PC-9 (cell line): ENCODE measurements around the gene HSPA1A. TPM values are rescaled to one million over a fixed set of nuclear protein-coding genes. Genes with fewer than 3 reads are reported as not detected.

ENCODE experiments used
- BruUV-seq: library from RNA; stranded (reverse); fragments of 400-500 nt; replicated peaks from 2 replicates; lab custom pipeline; 2021; lab: Mats Ljungman, UMichigan
- CTCF ChIA-PET: fragments of 300-600 bp; sonication (Branson Sonifier 250); formaldehyde crosslinking; loops from one replicate; lab custom pipeline; 2022; ENCODE audit warnings: antibody characterized with exemption; lab: Charles Lee
- POLR2A ChIA-PET: fragments of 300-600 bp; sonication (Branson Sonifier 250); formaldehyde crosslinking; loops from one replicate; lab custom pipeline; 2022; ENCODE audit warnings: antibody characterized with exemption; ENCODE audit not compliant: unreplicated experiment; lab: Charles Lee
- DNase-seq, 2 experiments: peaks; one replicate each; pipeline versions ENCODE4 v3.0.0 to v3.0.0-alpha.2; 2015 to 2022; ENCODE audit warnings: mixed read lengths in 1 of 2
- H2AFZ ChIP-seq: fragments of 200-600 bp; sonication (generic); 2 replicates; pipeline ENCODE4 v1.8.1; 2017; ENCODE audit warnings: antibody characterized with exemption
- H3F3A ChIP-seq: fragments of 200-600 bp; sonication (generic); 2 replicates; pipeline ENCODE4 v1.8.1; 2017; ENCODE audit warnings: antibody characterized with exemption, mild to moderate bottlenecking, low read depth; ENCODE audit not compliant: insufficient read depth
- H3K27ac ChIP-seq: fragments of 200-600 bp; sonication (generic); 2 replicates; pipeline ENCODE4 v1.6.1; 2016; ENCODE audit warnings: mixed run types
- H3K27me3 ChIP-seq: fragments of 200-600 bp; sonication (generic); 2 replicates; pipeline ENCODE4 v1.6.1; 2016; ENCODE audit warnings: low read depth, mixed run types; ENCODE audit not compliant: insufficient read depth
- H3K36me3 ChIP-seq: fragments of 200-600 bp; sonication (generic); 2 replicates; pipeline ENCODE4 v1.6.1; 2016; ENCODE audit warnings: low read depth, mixed run types
- H3K4me1 ChIP-seq: fragments of 200-600 bp; sonication (generic); replicated peaks from 2 replicates; pipeline ENCODE4 v1.6.1; 2016; ENCODE audit warnings: mixed run types; ENCODE audit not compliant: insufficient read depth
- H3K4me2 ChIP-seq: fragments of 200-600 bp; sonication (generic); 2 replicates; pipeline ENCODE4 v1.6.1; 2017; ENCODE audit warnings: mixed run types
- H3K4me3 ChIP-seq: fragments of 200-600 bp; sonication (generic); 2 replicates; pipeline ENCODE4 v1.6.1; 2016; ENCODE audit warnings: mixed run types
- H3K79me2 ChIP-seq: fragments of 200-600 bp; sonication (generic); 2 replicates; pipeline ENCODE4 v1.6.1; 2017; ENCODE audit warnings: low read depth, mixed run types
- H3K9me2 ChIP-seq: fragments of 200-600 bp; sonication (generic); 2 replicates; pipeline ENCODE4 v1.8.1; 2017; ENCODE audit warnings: mild to moderate bottlenecking; ENCODE audit not compliant: insufficient read depth
- H3K9me3 ChIP-seq: fragments of 200-600 bp; sonication (generic); 2 replicates; pipeline ENCODE4 v1.8.1; 2016; ENCODE audit warnings: low read depth; ENCODE audit not compliant: insufficient read depth
- H4K20me1 ChIP-seq: fragments of 200-600 bp; sonication (generic); 2 replicates; pipeline ENCODE4 v1.8.1; 2017; ENCODE audit not compliant: insufficient read depth
- EZH2 ChIP-seq: fragments of 200-600 bp; sonication (generic); IDR thresholded peaks from 2 replicates; pipeline ENCODE4 v1.8.0; 2017; ENCODE audit warnings: antibody characterized with exemption, low read depth
- intact Hi-C: fragments of 100-400 bp; cut with micrococcal nuclease; formaldehyde crosslinking; loops from one replicate; pipeline ENCODE4 v1.10.0; 2022; ENCODE audit not compliant: unreplicated experiment
- total RNA-seq: library from RNA; stranded (reverse); gene quantifications from 2 replicates; pipeline ENCODE4 v1.2.3, GENCODE V29; 2021
- TF ChIP-seq, protein P1 (sequence below): fragments of 200-600 bp; sonication (generic); conservative IDR thresholded peaks from 2 replicates; pipeline ENCODE4 v1.6.1; 2017; ENCODE audit warnings: mixed run types, antibody characterized with exemption, mild to moderate bottlenecking, moderate library complexity

Gene HSPA1A
- total RNA-seq, 1 experiment from 2014 or later, result 385 TPM

GRCh38 chr6:31771992-31772358 is 43.4 kb upstream of the HSPA1A start:
- H3K9me2 ChIP-seq, result no peaks in the 10 kb centered on the region
- no TSS peak for BruUV-seq
- H3K9me3 ChIP-seq, result no peaks in the 10 kb centered on the region
- H3K27ac ChIP-seq, result no peak overlapping the region
- peaks cover 21% of the 10 kb centered on the region; the same call in 1 of the 2 replicates for H3F3A ChIP-seq
- no peak for DNase-seq
- H3K4me3 ChIP-seq, result no peak overlapping the region
- H3K79me2 ChIP-seq, result no peaks in the 10 kb centered on the region
- intact Hi-C loops, result loop anchor here (1.0 to 10.0 kb wide), 2 partner anchors 58 to 183 kb away; partner anchors contain the start of genes NELFE and SKIC2
- CTCF ChIA-PET, result interaction anchor here (0.7 kb wide), 1 partner anchor 54 kb away, joined by 14 read pairs; no protein-coding TSS in a partner anchor
- H4K20me1 ChIP-seq, result no peaks in the 10 kb centered on the region
- POLR2A ChIA-PET, result no interaction called here
- H3K4me1 ChIP-seq, result peaks cover 26% of the 10 kb centered on the region
- no peaks in the 10 kb centered on the region for H3K27me3 ChIP-seq
- no peak overlapping the region for H3K4me2 ChIP-seq
- TF ChIP-seq, protein P1, sequence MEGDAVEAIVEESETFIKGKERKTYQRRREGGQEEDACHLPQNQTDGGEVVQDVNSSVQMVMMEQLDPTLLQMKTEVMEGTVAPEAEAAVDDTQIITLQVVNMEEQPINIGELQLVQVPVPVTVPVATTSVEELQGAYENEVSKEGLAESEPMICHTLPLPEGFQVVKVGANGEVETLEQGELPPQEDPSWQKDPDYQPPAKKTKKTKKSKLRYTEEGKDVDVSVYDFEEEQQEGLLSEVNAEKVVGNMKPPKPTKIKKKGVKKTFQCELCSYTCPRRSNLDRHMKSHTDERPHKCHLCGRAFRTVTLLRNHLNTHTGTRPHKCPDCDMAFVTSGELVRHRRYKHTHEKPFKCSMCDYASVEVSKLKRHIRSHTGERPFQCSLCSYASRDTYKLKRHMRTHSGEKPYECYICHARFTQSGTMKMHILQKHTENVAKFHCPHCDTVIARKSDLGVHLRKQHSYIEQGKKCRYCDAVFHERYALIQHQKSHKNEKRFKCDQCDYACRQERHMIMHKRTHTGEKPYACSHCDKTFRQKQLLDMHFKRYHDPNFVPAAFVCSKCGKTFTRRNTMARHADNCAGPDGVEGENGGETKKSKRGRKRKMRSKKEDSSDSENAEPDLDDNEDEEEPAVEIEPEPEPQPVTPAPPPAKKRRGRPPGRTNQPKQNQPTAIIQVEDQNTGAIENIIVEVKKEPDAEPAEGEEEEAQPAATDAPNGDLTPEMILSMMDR, result no peak
- TF ChIP-seq EZH2, result no peak
- no peaks in the 10 kb centered on the region for H3K36me3 ChIP-seq
- no peak overlapping the region for H2AFZ ChIP-seq

GRCh38 chr6:31775184-31775583 is 40.2 kb upstream of the HSPA1A start:
- no peaks in the 10 kb centered on the region for H4K20me1 ChIP-seq
- peaks cover 37% of the 10 kb centered on the region; the same call in 1 of the 2 replicates for H3F3A ChIP-seq
- TF ChIP-seq, protein P1, result no peak
- no peak for TF ChIP-seq EZH2
- no peak overlapping the region for H3K27ac ChIP-seq
- POLR2A ChIA-PET, result interaction anchor here (0.7 to 1.0 kb wide), 2 partner anchors 52 to 60 kb away, joined by 3 to 10 read pairs; no protein-coding TSS in a partner anchor
- intact Hi-C loops, result loop anchor here (10.0 kb wide), 1 partner anchor 180 kb away; the partner anchor contains the start of genes NELFE and SKIC2
- peaks cover 32% of the 10 kb centered on the region for H3K4me1 ChIP-seq
- CTCF ChIA-PET, result interaction anchor here (0.5 to 0.7 kb wide), 6 partner anchors 13 to 353 kb away, joined by 3 to 9 read pairs (median 4); partner anchors contain the start of genes ATF6B and MSH5
- BruUV-seq, result no TSS peak
- no peak overlapping the region for H2AFZ ChIP-seq
- H3K4me2 ChIP-seq, result peak overlapping the region; percentile 4
- no peaks in the 10 kb centered on the region for H3K36me3 ChIP-seq
- DNase-seq, result peak; percentile 52 to 57
- no peaks in the 10 kb centered on the region for H3K9me2 ChIP-seq
- H3K4me3 ChIP-seq, result no peak overlapping the region
- H3K27me3 ChIP-seq, result no peaks in the 10 kb centered on the region
- no peaks in the 10 kb centered on the region for H3K9me3 ChIP-seq
- no peaks in the 10 kb centered on the region for H3K79me2 ChIP-seq

- CTCF ChIA-PET, result interaction anchor here (0.5 to 0.6 kb wide), 2 partner anchors 36 to 59 kb away, joined by 4 read pairs; partner anchors contain the start of gene MSH5
- no peaks in the 10 kb centered on the region for H3K27me3 ChIP-seq
- DNase-seq, result no peak
- H4K20me1 ChIP-seq, result no peaks in the 10 kb centered on the region
- peaks cover 31% of the 10 kb centered on the region for H3K4me1 ChIP-seq
- BruUV-seq, result no TSS peak
- no peak overlapping the region; the same call in 1 of the 2 replicates for H3K4me3 ChIP-seq
- no peaks in the 10 kb centered on the region for H3K9me2 ChIP-seq
- H3F3A ChIP-seq, result peaks cover 36% of the 10 kb centered on the region; the same call in 1 of the 2 replicates
- peaks cover 2% of the 10 kb centered on the region; the same call in 1 of the 2 replicates for H3K36me3 ChIP-seq
- peak overlapping the region; percentile 76 for H3K4me2 ChIP-seq
- intact Hi-C loops, result loop anchor here (2.0 to 10.0 kb wide), 3 partner anchors 19 to 179 kb away; partner anchors contain the start of genes HSPA1A, HSPA1L, NELFE and SKIC2
- no peaks in the 10 kb centered on the region for H3K79me2 ChIP-seq
- no peaks in the 10 kb centered on the region for H3K9me3 ChIP-seq
- H3K27ac ChIP-seq, result no peak overlapping the region
- H2AFZ ChIP-seq, result no peak overlapping the region
- POLR2A ChIA-PET, result interaction anchor here (0.6 to 1.0 kb wide), 2 partner anchors 51 to 74 kb away, joined by 5 to 10 read pairs; no protein-coding TSS in a partner anchor
- TF ChIP-seq, protein P1, result no peak
- TF ChIP-seq EZH2, result no peak
Measured at GRCh38 chr6:31775633-31776484, 39.5 kb upstream of the HSPA1A start.
